Measurements from ENCODE around the gene YTHDC1.

YTHDC1 gene

GRCh38 chr4:68346461-68346860 lies 3.4 kb downstream of the YTHDC1 start:
- DNase-seq (ENCODE audit: extremely low read depth, low read depth): no peak
- H3K4me3 ChIP-seq (replicated peaks; ENCODE audit: low read depth, low read length): no peak overlapping the region
- no peak for TF ChIP-seq CTCF (IDR thresholded peaks at IDR 0.05; ENCODE audit: low read depth, low read length, missing control alignments)

GRCh38 chr4:68344785-68345184 lies 5.1 kb downstream of the YTHDC1 start:
- H3K4me3 ChIP-seq (replicated peaks; ENCODE audit: low read depth, low read length): no peak overlapping the region
- no peak for DNase-seq (ENCODE audit: extremely low read depth, low read depth)
- TF ChIP-seq CTCF (IDR thresholded peaks at IDR 0.05; ENCODE audit: low read depth, low read length, missing control alignments): no peak

- no peak for DNase-seq (ENCODE audit: extremely low read depth, low read depth)
- no peak overlapping the region for H3K4me3 ChIP-seq (replicated peaks; ENCODE audit: low read depth, low read length)
- TF ChIP-seq CTCF (IDR thresholded peaks at IDR 0.05; ENCODE audit: low read depth, low read length, missing control alignments): no peak
Observed at GRCh38 chr4:68344049-68344448, 5.8 kb downstream of the YTHDC1 start.

- DNase-seq (ENCODE audit: extremely low read depth, low read depth): no peak
- H3K4me3 ChIP-seq (replicated peaks; ENCODE audit: low read depth, low read length): no peak overlapping the region
- TF ChIP-seq CTCF (IDR thresholded peaks at IDR 0.05; ENCODE audit: low read depth, low read length, missing control alignments): no peak
Observed at GRCh38 chr4:68342134-68342533, 7.8 kb downstream of the YTHDC1 start.

GRCh38 chr4:68338625-68339024 lies 11.3 kb downstream of the YTHDC1 start:
- TF ChIP-seq CTCF (IDR thresholded peaks at IDR 0.05; ENCODE audit: low read depth, low read length, missing control alignments): no peak
- DNase-seq (ENCODE audit: extremely low read depth, low read depth): no peak

GRCh38 chr4:68337522-68337921 lies 12.4 kb downstream of the YTHDC1 start:
- DNase-seq (ENCODE audit: extremely low read depth, low read depth): no peak
- TF ChIP-seq CTCF (IDR thresholded peaks at IDR 0.05; ENCODE audit: low read depth, low read length, missing control alignments): no peak
- no peak overlapping the region for H3K4me3 ChIP-seq (replicated peaks; ENCODE audit: low read depth, low read length)

More at GRCh38 chr4:68338625-68339024, 11.3 kb downstream of the YTHDC1 start:
- no peak overlapping the region for H3K4me3 ChIP-seq (replicated peaks; ENCODE audit: low read depth, low read length)

- DNase-seq (ENCODE audit: extremely low read depth, low read depth): no peak
- H3K4me3 ChIP-seq (replicated peaks; ENCODE audit: low read depth, low read length): no peak overlapping the region
Observed at GRCh38 chr4:68337004-68337403, 12.9 kb downstream of the YTHDC1 start.

More at GRCh38 chr4:68337004-68337403, 12.9 kb downstream of the YTHDC1 start:
- no peak for TF ChIP-seq CTCF (IDR thresholded peaks at IDR 0.05; ENCODE audit: low read depth, low read length, missing control alignments)
